ENCODE measurements around the gene MAD1L1.

GRCh38 chr7:1914321-1914720, 318.4 kb downstream of the MAD1L1 start:
- TF ChIP-seq, protein P1, sequence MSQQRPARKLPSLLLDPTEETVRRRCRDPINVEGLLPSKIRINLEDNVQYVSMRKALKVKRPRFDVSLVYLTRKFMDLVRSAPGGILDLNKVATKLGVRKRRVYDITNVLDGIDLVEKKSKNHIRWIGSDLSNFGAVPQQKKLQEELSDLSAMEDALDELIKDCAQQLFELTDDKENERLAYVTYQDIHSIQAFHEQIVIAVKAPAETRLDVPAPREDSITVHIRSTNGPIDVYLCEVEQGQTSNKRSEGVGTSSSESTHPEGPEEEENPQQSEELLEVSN (IDR thresholded peaks at IDR 0.05), result no peak
- TF ChIP-seq, protein P2, sequence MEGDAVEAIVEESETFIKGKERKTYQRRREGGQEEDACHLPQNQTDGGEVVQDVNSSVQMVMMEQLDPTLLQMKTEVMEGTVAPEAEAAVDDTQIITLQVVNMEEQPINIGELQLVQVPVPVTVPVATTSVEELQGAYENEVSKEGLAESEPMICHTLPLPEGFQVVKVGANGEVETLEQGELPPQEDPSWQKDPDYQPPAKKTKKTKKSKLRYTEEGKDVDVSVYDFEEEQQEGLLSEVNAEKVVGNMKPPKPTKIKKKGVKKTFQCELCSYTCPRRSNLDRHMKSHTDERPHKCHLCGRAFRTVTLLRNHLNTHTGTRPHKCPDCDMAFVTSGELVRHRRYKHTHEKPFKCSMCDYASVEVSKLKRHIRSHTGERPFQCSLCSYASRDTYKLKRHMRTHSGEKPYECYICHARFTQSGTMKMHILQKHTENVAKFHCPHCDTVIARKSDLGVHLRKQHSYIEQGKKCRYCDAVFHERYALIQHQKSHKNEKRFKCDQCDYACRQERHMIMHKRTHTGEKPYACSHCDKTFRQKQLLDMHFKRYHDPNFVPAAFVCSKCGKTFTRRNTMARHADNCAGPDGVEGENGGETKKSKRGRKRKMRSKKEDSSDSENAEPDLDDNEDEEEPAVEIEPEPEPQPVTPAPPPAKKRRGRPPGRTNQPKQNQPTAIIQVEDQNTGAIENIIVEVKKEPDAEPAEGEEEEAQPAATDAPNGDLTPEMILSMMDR (IDR thresholded peaks at IDR 0.05; ENCODE audit: control extremely low read depth in 1 of 3, insufficient read depth in 1 of 3, low read depth in 1 of 3, low read length in 3 of 3), result no peak
- TF ChIP-seq RAD21 (IDR thresholded peaks at IDR 0.05 in 1 of 2, conservative IDR thresholded peaks at IDR 0.05 in 1 of 2; ENCODE audit: low read depth in 2 of 2, low read length in 2 of 2) (no peak), MAFK (IDR thresholded peaks at IDR 0.05; ENCODE audit: low read depth, low read length) (no peak), POLR2A (IDR thresholded peaks at IDR 0.05; ENCODE audit: control extremely low read depth in 1 of 2, low read depth in 2 of 2, low read length in 2 of 2) (no peak), EP300 (IDR thresholded peaks at IDR 0.05; ENCODE audit: borderline replicate concordance in 1 of 2, low read depth in 2 of 2, low read length in 2 of 2) (no peak), CEBPB (IDR thresholded peaks at IDR 0.05; ENCODE audit: low read depth, low read length) (no peak)
- TF ChIP-seq, protein P3, sequence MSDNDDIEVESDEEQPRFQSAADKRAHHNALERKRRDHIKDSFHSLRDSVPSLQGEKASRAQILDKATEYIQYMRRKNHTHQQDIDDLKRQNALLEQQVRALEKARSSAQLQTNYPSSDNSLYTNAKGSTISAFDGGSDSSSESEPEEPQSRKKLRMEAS (IDR thresholded peaks at IDR 0.05), result no peak
